Smooth muscle cell of the pulmonary artery (primary cell): Measurements from ENCODE around the gene TNFRSF4. TPM values are rescaled to one million over a fixed set of nuclear protein-coding genes. Genes with fewer than 3 reads are reported as not detected.

Experiments
- total RNA-seq: library from RNA; depleted of rRNA; stranded (reverse); fragments of >200 nt; gene quantifications from 2 replicates; pipeline ENCODE4 v1.2.3, GENCODE V29; 2014

The TNFRSF4 gene
- 0.17 TPM in 1 of 2 replicates, not detected in the other for total RNA-seq

GRCh38 chr1:1213345-1214265, at the start of gene TNFRSF4:
TSS of gene TNFRSF4 (minus strand) at chr1:1214153. CDS start at chr1:1214127, 26 bp downstream.

GRCh38 chr1:1246577-1247340, 32.8 kb upstream of the TNFRSF4 start, which contains the start of gene C1QTNF12:
TSS of gene C1QTNF12 (minus strand) at chr1:1246722. CDS start at chr1:1246690, 32 bp downstream.

GRCh38 chr1:1232208-1232795, 18.3 kb upstream of the TNFRSF4 start, which contains the start of gene B3GALT6:
TSS of gene B3GALT6 (plus strand) at chr1:1232237. CDS start at chr1:1232279, 42 bp downstream.

GRCh38 chr1:1231400-1232207, 17.7 kb upstream of the TNFRSF4 start, which contains the start of gene SDF4:
TSS of gene SDF4 (minus strand) at chr1:1232001. CDS start at chr1:1228772, 3,229 bp downstream.

GRCh38 chr1:1206376-1206965, 7.5 kb downstream of the TNFRSF4 start, which contains the start of gene TNFRSF18:
TSS of gene TNFRSF18 (minus strand) at chr1:1206592. CDS start at chr1:1206571, 21 bp downstream.

GRCh38 chr1:1173793-1174415, 40.0 kb downstream of the TNFRSF4 start, which contains the start of gene TTLL10:
TSS of gene TTLL10 (plus strand) at chr1:1173880. CDS start at chr1:1179216, 5,336 bp downstream.

Other genes with a start within 250 kb of the TNFRSF4 start
- gene PLEKHN1, start 247.7 kb downstream of the TNFRSF4 start, total RNA-seq = 0.33 and 0.66 TPM in 2 replicates
- gene PERM1, start 232.1 kb downstream of the TNFRSF4 start, total RNA-seq = 1.5 and 2.5 TPM in 2 replicates
- 2.6 and 8.3 TPM in 2 replicates for gene HES4, start 214.1 kb downstream of the TNFRSF4 start, total RNA-seq
- gene ISG15, start 200.7 kb downstream of the TNFRSF4 start, total RNA-seq = 33.9 and 46.0 TPM in 2 replicates
- gene AGRN, start 194.0 kb downstream of the TNFRSF4 start, total RNA-seq = 68.9 and 101 TPM in 2 replicates
- not detected in 2 replicates for gene RNF223, start 139.8 kb downstream of the TNFRSF4 start, total RNA-seq
- 4.6 and 6.6 TPM in 2 replicates for gene C1orf159, start 98.1 kb downstream of the TNFRSF4 start, total RNA-seq
- gene TTLL10, start 40.3 kb downstream of the TNFRSF4 start, total RNA-seq = not detected in 2 replicates
- not detected in 2 replicates for gene TNFRSF18, start 7.6 kb downstream of the TNFRSF4 start, total RNA-seq
- gene SDF4, start 17.8 kb upstream of the TNFRSF4 start, total RNA-seq = 214 and 261 TPM in 2 replicates
- 28.5 and 35.7 TPM in 2 replicates for gene B3GALT6, start 18.1 kb upstream of the TNFRSF4 start, total RNA-seq
- 0.91 and 2.2 TPM in 2 replicates for gene C1QTNF12, start 32.6 kb upstream of the TNFRSF4 start, total RNA-seq
- 37.5 and 37.7 TPM in 2 replicates for gene UBE2J2, start 59.7 kb upstream of the TNFRSF4 start, total RNA-seq
- 1.2 and 2.0 TPM in 2 replicates for gene SCNN1D, start 66.3 kb upstream of the TNFRSF4 start, total RNA-seq
- gene ACAP3, start 93.8 kb upstream of the TNFRSF4 start, total RNA-seq = 37.3 and 39.8 TPM in 2 replicates
- gene PUSL1, start 94.4 kb upstream of the TNFRSF4 start, total RNA-seq = 13.4 and 15.7 TPM in 2 replicates
- gene INTS11, start 110.5 kb upstream of the TNFRSF4 start, total RNA-seq = 50.6 and 66.8 TPM in 2 replicates
- gene CPTP, start 110.6 kb upstream of the TNFRSF4 start, total RNA-seq = 14.2 and 14.7 TPM in 2 replicates
- 0.23 and 0.26 TPM in 2 replicates for gene TAS1R3, start 117.1 kb upstream of the TNFRSF4 start, total RNA-seq
- gene DVL1, start 135.3 kb upstream of the TNFRSF4 start, total RNA-seq = 85.9 and 151 TPM in 2 replicates
- gene MXRA8, start 144.4 kb upstream of the TNFRSF4 start, total RNA-seq = 247 and 264 TPM in 2 replicates
- gene AURKAIP1, start 161.1 kb upstream of the TNFRSF4 start, total RNA-seq = 55.5 and 57.1 TPM in 2 replicates
- 125 and 214 TPM in 2 replicates for gene CCNL2, start 185.2 kb upstream of the TNFRSF4 start, total RNA-seq
- gene MRPL20, start 193.1 kb upstream of the TNFRSF4 start, total RNA-seq = 66.3 and 70.6 TPM in 2 replicates
- 0.17 and 0.39 TPM in 2 replicates for gene ANKRD65, start 207.1 kb upstream of the TNFRSF4 start, total RNA-seq
- 8.8 and 9.8 TPM in 2 replicates for gene VWA1, start 221.5 kb upstream of the TNFRSF4 start, total RNA-seq
- 0.40 TPM in 1 of 2 replicates, not detected in the other for gene ATAD3C, start 235.5 kb upstream of the TNFRSF4 start, total RNA-seq